GM12874 (cell line): ENCODE results near the gene SPTBN4.
A peak's percentile ranks its signal among the peaks of the same experiment; 100 is the strongest.

Source experiments
- TF ChIP-seq, protein P1 (sequence below): IDR thresholded peaks from 2 replicates; pipeline ENCODE4 v1.5.1; 2011; ENCODE audit warnings: low read depth, mild to moderate bottlenecking, control low read depth, low read length, moderate library complexity; ENCODE audit not compliant: insufficient read depth

Gene SPTBN4

DNA sequence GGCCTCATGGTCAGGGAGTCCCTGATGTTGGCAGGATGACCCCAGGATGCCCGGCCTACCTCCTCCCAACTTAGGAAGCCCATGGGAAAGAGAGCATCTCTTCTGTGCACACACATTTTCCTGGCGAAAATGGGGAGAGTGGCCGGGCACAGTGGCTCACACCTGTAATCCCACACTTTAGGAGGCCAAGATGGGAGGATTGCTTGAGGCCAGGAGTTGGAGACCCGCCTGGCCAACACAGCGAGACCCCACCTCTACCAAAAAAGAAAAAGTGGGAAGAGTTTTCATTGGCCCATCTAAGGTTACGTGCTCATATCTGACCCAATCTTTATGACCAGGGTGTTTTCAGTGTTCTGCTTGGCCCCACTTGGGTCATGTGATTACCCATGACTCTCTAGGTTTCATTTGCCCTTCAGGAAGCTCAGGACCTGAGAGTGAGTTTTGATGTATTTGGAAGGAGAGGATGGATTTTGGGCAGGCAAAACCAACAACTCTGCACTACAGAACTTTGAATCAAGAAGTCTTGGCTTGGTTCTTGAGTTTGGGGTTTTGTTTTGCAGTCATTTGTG, 76.3 kb downstream of the SPTBN4 start:
- TF ChIP-seq, protein P1, sequence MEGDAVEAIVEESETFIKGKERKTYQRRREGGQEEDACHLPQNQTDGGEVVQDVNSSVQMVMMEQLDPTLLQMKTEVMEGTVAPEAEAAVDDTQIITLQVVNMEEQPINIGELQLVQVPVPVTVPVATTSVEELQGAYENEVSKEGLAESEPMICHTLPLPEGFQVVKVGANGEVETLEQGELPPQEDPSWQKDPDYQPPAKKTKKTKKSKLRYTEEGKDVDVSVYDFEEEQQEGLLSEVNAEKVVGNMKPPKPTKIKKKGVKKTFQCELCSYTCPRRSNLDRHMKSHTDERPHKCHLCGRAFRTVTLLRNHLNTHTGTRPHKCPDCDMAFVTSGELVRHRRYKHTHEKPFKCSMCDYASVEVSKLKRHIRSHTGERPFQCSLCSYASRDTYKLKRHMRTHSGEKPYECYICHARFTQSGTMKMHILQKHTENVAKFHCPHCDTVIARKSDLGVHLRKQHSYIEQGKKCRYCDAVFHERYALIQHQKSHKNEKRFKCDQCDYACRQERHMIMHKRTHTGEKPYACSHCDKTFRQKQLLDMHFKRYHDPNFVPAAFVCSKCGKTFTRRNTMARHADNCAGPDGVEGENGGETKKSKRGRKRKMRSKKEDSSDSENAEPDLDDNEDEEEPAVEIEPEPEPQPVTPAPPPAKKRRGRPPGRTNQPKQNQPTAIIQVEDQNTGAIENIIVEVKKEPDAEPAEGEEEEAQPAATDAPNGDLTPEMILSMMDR: no peak

DNA sequence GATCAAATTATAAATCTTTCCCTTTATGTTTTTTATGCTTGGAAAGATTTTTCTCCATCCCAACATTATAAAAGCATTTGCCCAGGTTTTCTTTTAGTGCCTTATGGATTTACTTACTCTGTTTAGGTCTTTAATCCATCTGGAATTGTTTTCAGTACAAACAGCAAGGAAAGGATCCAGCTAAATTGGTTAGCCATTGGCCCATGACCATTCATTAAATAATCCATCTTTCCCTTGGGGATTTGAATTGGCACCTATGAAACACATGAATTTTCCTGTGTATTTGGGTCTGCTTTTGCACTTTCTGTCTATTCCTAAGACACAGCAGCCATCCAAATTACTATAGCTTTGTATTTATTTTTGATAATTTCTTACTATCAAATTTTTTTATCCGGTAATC, 81.0 kb downstream of the SPTBN4 start:
- TF ChIP-seq, protein P1: no peak

DNA sequence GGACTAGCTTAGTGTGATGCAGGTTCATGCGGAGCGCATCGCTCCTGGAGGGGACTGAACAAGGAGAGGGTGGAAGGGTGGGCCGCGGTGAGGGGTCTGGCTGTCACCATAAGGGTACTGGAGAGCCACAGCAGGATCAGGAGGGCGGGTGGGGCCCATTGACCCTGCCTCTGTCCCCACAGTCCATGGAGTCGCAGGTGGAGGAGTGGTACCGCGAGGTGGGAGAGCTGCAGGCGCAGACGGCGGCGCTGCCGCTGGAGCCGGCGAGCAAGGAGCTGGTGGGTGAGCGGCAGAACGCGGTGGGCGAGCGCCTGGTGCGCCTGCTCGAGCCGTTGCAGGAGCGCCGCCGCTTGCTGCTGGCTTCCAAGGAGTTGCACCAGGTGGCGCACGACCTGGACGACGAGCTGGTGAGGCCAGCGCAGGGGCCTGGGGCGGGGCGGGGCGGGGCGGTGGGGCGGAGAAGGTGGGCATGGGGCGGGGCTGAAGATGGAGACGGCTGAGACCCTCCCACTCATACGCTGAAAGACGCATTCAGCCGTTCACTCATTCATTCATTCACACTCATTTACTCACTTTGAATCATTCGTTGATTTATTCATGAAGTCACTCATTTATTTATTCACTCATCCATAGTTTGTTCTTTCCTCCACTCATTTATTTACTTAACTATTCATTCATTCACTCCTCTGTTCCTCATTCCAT, 82.4 kb downstream of the SPTBN4 start:
- TF ChIP-seq, protein P1: peak; percentile 69

DNA sequence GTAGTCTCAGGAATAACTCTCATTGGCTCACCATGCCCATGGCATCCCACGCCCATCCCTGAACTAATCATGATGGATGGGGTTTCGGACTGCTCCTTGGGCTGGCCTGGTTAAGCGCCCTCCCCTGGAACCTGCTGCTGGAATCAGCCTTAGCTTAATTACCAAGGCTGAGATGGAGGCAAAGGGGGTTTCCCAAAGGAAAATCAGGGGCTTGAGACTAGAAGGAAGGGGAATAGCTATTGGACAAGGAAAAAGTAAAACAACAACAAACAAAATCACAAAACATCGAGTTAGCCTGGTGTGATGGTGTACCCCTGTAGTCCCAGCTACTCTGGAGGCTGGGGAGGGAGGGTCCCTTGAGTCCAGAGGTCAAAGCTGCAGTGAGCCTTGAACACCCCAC, 84.2 kb downstream of the SPTBN4 start:
- TF ChIP-seq, protein P1: no peak

DNA sequence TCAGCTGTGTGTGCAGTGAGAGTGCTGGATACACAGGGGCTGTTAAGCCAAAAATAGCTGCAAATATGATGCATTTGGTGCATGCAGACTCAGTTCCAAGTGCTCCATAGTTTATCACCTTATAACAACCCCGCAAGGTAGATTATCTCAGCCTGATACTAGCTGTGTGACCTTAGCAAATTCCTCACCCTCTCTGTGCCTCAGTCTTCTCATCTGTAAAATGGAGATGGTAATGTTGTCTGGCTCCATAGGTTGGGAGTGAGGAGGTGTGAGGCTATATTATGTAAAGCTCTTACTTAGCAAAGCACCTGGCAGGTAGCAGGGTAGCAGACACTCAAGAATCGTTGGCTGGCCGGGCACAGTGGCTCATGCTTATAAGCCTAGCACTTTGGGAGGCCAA, 86.0 kb downstream of the SPTBN4 start:
- TF ChIP-seq, protein P1: no peak

DNA sequence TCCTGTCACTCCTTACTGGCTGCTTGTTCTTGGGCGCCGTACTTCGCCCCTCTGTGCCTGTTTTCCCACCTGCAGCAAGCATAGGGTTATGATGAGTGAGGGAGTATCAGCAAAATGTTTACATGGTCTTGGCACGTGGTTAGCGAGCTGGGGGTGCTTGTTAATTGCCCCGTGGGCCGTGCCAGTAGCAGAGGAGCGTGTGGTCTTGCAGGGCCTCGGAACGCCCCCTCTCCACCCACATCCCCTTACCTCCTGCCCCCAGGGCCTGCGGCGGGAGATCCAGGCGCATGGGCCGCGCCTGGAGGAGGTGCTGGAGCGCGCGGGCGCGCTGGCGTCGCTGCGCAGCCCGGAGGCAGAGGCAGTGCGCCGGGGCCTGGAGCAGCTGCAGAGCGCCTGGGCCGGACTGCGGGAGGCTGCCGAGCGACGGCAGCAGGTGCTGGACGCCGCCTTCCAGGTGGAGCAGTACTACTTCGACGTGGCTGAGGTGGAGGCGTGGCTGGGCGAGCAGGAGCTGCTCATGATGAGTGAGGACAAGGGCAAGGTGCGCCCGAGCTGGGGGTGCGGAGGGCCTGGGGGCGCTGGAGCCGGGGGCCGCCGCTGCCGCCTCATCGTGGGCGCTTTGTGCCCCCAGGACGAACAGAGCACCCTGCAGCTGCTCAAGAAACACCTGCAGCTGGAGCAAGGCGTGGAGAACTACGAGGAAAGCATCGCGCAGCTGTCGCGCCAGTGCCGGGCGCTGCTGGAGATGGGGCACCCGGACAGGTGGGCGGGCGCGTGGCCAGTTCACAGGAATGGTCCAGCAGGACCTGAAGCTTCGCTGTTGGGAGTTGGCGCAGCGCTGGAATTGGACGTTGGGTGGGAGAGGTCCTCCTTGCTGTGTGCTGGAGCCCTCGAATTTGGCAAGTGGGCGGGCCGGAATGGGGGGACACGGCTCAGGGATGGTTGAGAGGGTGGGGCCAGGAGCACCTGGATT, 87.4 kb downstream of the SPTBN4 start:
- TF ChIP-seq, protein P1: no peak
